ENCODE data around the gene MAML1.

- TF ChIP-seq SP1 (IDR thresholded peaks at IDR 0.05) (no peak), MAX (IDR thresholded peaks at IDR 0.05) (no peak), EGR1 (IDR thresholded peaks at IDR 0.05; ENCODE audit: low read depth in 2 of 2) (no peak), REST (IDR thresholded peaks at IDR 0.05) (no peak), RAD21 (IDR thresholded peaks at IDR 0.05) (no peak)
- TF ChIP-seq, protein P1, sequence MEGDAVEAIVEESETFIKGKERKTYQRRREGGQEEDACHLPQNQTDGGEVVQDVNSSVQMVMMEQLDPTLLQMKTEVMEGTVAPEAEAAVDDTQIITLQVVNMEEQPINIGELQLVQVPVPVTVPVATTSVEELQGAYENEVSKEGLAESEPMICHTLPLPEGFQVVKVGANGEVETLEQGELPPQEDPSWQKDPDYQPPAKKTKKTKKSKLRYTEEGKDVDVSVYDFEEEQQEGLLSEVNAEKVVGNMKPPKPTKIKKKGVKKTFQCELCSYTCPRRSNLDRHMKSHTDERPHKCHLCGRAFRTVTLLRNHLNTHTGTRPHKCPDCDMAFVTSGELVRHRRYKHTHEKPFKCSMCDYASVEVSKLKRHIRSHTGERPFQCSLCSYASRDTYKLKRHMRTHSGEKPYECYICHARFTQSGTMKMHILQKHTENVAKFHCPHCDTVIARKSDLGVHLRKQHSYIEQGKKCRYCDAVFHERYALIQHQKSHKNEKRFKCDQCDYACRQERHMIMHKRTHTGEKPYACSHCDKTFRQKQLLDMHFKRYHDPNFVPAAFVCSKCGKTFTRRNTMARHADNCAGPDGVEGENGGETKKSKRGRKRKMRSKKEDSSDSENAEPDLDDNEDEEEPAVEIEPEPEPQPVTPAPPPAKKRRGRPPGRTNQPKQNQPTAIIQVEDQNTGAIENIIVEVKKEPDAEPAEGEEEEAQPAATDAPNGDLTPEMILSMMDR (IDR thresholded peaks at IDR 0.05; ENCODE audit: low read depth, low read length, missing input control) = no peak
- TF ChIP-seq, protein P2, sequence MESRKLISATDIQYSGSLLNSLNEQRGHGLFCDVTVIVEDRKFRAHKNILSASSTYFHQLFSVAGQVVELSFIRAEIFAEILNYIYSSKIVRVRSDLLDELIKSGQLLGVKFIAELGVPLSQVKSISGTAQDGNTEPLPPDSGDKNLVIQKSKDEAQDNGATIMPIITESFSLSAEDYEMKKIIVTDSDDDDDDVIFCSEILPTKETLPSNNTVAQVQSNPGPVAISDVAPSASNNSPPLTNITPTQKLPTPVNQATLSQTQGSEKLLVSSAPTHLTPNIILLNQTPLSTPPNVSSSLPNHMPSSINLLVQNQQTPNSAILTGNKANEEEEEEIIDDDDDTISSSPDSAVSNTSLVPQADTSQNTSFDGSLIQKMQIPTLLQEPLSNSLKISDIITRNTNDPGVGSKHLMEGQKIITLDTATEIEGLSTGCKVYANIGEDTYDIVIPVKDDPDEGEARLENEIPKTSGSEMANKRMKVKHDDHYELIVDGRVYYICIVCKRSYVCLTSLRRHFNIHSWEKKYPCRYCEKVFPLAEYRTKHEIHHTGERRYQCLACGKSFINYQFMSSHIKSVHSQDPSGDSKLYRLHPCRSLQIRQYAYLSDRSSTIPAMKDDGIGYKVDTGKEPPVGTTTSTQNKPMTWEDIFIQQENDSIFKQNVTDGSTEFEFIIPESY (IDR thresholded peaks at IDR 0.05) = no peak
These were observed 12.4 kb upstream of the MAML1 start for GRCh38 chr5:179720222-179720621.
